Measurements from ENCODE around the gene MAGEA9. TPM values are rescaled to one million over a fixed set of nuclear protein-coding genes. Genes with fewer than 3 reads are reported as not detected.

The MAGEA9 gene
- total and polyA plus RNA-seq, 2 experiments from 2014 or later: not detected

DNA sequence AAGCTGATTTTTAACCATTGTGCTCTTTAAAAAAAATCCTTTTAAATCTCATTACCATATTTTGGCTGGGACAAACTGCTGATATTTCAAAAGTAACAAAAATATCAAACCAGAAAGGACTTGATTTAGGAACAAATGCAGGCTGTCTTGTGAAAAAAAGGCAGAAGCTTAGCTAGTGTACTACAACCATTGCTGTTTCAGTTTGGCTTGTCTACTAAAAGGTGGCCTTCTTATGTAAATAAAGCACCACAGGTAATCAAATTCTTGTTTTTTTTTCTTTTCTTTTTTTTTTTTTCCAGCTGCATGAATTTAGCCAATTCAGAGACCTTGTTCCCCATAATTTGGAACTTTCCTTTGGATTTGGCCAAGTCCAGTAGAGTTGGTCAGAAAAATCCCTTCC lies 55.4 kb downstream of the MAGEA9 start (continued):
- TF ChIP-seq JUNB (IDR thresholded peaks at IDR 0.05; ENCODE audit: unreplicated experiment) (no peak), ZNF462 (CRISPR knock-in tag; IDR thresholded peaks at IDR 0.05) (no peak), EZH2phosphoT487 (IDR thresholded peaks at IDR 0.05; ENCODE audit: unreplicated experiment) (no peak), POLR2AphosphoS5 (IDR thresholded peaks at IDR 0.05; ENCODE audit: low read depth) (no peak)
- TF ChIP-seq, protein P1, sequence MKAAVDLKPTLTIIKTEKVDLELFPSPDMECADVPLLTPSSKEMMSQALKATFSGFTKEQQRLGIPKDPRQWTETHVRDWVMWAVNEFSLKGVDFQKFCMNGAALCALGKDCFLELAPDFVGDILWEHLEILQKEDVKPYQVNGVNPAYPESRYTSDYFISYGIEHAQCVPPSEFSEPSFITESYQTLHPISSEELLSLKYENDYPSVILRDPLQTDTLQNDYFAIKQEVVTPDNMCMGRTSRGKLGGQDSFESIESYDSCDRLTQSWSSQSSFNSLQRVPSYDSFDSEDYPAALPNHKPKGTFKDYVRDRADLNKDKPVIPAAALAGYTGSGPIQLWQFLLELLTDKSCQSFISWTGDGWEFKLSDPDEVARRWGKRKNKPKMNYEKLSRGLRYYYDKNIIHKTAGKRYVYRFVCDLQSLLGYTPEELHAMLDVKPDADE (IDR thresholded peaks at IDR 0.05): no peak

Small RNA genes lying within 50 kb of the gene (small RNA-seq; reads per million reads assigned to genes)
- gene AC244098.1 (ENCODE audit: low replicate concordance) (not detected), gene AC244098.2 (ENCODE audit: low replicate concordance) (not detected), gene AC244098.3 (ENCODE audit: low replicate concordance) (not detected)

Other genes with a start within 250 kb of the MAGEA9 start
- 2.5 and 4.0 TPM in 2 replicates for gene EOLA1, start 240.9 kb upstream of the MAGEA9 start, total RNA-seq (2014; rRNA removed; shearing (Covaris generic))
- gene EOLA1, start 240.9 kb upstream of the MAGEA9 start, polyA plus RNA-seq (2016; fragmentation: Nextera tagmentation; extraction: Ambion mirVana): 2.6 and 3.3 TPM in 2 replicates
- gene HSFX3, start 232.0 kb upstream of the MAGEA9 start, total RNA-seq (2014; rRNA removed; shearing (Covaris generic)): not detected in 2 replicates
- not detected in 2 replicates for gene HSFX3, start 232.0 kb upstream of the MAGEA9 start, polyA plus RNA-seq (2016; fragmentation: Nextera tagmentation; extraction: Ambion mirVana)
- gene MAGEA9B, start 194.5 kb upstream of the MAGEA9 start, total RNA-seq (2014; rRNA removed; shearing (Covaris generic)): 0.52 TPM in 1 of 2 replicates, not detected in the other
- gene MAGEA9B, start 194.5 kb upstream of the MAGEA9 start, polyA plus RNA-seq (2016; fragmentation: Nextera tagmentation; extraction: Ambion mirVana): not detected in 2 replicates
- gene HSFX2, start 186.6 kb upstream of the MAGEA9 start, total RNA-seq (2014; rRNA removed; shearing (Covaris generic)): not detected in 2 replicates
- gene HSFX2, start 186.6 kb upstream of the MAGEA9 start, polyA plus RNA-seq (2016; fragmentation: Nextera tagmentation; extraction: Ambion mirVana): 0.26 and 0.29 TPM in 2 replicates
- 16.7 and 18.1 TPM in 2 replicates for gene TMEM185A, start 150.1 kb upstream of the MAGEA9 start, total RNA-seq (2014; rRNA removed; shearing (Covaris generic))
- gene TMEM185A, start 150.1 kb upstream of the MAGEA9 start, polyA plus RNA-seq (2016; fragmentation: Nextera tagmentation; extraction: Ambion mirVana): 9.3 and 14.1 TPM in 2 replicates
- gene MAGEA11, start 69.9 kb upstream of the MAGEA9 start, total RNA-seq (2014; rRNA removed; shearing (Covaris generic)): not detected in 2 replicates
- 0.12 TPM in 1 of 2 replicates, not detected in the other for gene MAGEA11, start 69.9 kb upstream of the MAGEA9 start, polyA plus RNA-seq (2016; fragmentation: Nextera tagmentation; extraction: Ambion mirVana)
- gene HSFX1, start 7.9 kb upstream of the MAGEA9 start, total RNA-seq (2014; rRNA removed; shearing (Covaris generic)): 0.56 TPM in 1 of 2 replicates, not detected in the other
- gene HSFX1, start 7.9 kb upstream of the MAGEA9 start, polyA plus RNA-seq (2016; fragmentation: Nextera tagmentation; extraction: Ambion mirVana): not detected in 2 replicates
- gene MAGEA8, start 99.3 kb downstream of the MAGEA9 start, total RNA-seq (2014; rRNA removed; shearing (Covaris generic)): not detected in 2 replicates
- not detected in 2 replicates for gene MAGEA8, start 99.3 kb downstream of the MAGEA9 start, polyA plus RNA-seq (2016; fragmentation: Nextera tagmentation; extraction: Ambion mirVana)
- not detected in 2 replicates for gene HSFX4, start 147.6 kb downstream of the MAGEA9 start, total RNA-seq (2014; rRNA removed; shearing (Covaris generic))
- gene HSFX4, start 147.6 kb downstream of the MAGEA9 start, polyA plus RNA-seq (2016; fragmentation: Nextera tagmentation; extraction: Ambion mirVana): not detected in 2 replicates
- 23.0 and 25.1 TPM in 2 replicates for gene EOLA2, start 156.6 kb downstream of the MAGEA9 start, total RNA-seq (2014; rRNA removed; shearing (Covaris generic))
- gene EOLA2, start 156.6 kb downstream of the MAGEA9 start, polyA plus RNA-seq (2016; fragmentation: Nextera tagmentation; extraction: Ambion mirVana): 22.1 and 24.4 TPM in 2 replicates

All from GM23338 (cell line).